ENCODE results near the gene EPHB4.
"Not testable (repeated sequence)": the region's sequence is repeated elsewhere in the genome, so short reads cannot be mapped to it uniquely, and the experiment has no call there.

The EPHB4 gene

DNA sequence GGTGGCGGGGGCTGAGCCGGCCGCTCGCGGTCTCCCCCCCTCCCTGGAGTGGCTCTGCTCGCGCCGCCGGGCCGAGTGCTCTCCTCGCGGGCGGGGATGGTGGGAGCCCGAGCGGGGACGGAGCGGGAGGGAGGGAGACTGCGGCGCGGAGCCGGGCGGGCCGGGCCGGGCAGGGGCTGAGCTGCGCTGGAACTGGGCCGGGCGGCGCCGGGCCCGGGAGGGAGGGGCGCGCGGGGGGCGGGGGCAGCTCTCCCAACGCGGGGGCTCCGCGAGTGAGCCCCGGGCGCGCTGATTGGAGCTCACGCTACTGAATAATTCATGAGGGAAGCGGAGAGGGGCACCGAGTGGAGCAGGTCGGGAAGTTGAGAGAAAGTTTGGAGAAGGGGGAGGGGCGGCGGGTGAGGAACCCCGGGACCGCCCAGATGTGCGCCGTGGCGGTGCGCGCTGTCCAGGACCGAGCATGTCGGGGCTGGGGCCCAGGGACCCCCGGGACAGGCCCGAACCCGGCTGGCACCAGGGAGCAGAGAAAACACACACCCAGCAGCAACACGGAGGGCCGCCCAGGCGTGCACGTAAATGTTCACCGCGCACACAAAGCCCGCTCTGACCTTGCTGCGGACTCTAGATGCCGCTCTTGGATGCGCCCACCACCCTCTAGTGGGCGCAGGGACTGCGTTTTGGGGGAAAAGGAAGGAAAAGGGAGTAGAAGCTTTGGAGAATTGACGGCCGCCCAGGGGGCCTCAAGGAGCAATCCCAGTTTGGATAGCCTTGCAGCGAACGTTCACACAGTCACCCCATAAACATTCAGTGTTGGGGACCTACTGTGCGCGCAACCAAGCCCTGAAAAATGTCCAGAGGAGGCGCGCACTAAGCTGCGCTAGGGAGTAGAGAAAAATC is at the start of gene EPHB4:
Gene EPHB4 (minus strand): TSS at position 194 of the 897 bp plus-strand sequence. CDS start 493 bp downstream, outside the sequence.
- DNase-seq (ENCODE audit: low read depth), result no peak

DNA sequence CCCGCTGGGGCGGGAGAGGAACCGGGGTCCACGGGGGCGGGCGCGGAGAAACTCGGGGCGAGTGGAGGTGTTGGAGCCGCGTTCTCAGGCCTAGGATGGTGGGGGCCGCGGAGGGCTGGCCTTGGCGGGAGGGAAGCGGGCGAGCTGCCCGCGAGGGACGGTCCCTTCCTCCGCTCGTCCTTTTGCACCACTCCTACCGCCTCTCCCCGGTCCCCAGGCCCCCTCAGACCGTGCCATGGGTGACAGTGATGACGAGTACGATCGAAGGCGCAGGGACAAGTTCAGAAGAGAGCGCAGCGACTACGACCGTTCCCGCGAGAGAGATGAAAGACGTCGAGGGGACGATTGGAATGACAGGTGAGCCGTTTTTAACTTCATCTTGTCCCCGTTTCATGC is 48.0 kb upstream of the EPHB4 start:
- DNase-seq (ENCODE audit: low read depth), result no peak

- DNase-seq (ENCODE audit: low read depth), result peak; percentile 97
Measured at GRCh38 chr7:100874577-100875355, 47.4 kb upstream of the EPHB4 start, which contains the start of gene SRRT. Gene SRRT, plus strand, starts transcription at chr7:100875103. Its CDS starts 488 bp downstream, at chr7:100875591.

DNA sequence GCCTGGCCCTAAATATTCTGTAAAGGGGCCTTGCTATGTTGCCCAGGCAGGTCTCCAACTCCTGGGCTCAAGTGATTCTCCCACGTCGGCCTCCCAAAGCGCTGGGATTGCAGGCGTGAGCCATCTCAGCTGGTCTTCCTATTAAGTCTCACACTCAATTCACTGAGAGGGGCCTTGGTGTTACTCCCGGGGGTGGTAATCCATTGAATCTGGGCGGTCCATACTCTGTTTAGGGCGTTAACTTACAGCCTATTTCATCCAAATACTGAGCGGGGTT is 46.9 kb upstream of the EPHB4 start:
- no peak for DNase-seq (ENCODE audit: low read depth)

DNA sequence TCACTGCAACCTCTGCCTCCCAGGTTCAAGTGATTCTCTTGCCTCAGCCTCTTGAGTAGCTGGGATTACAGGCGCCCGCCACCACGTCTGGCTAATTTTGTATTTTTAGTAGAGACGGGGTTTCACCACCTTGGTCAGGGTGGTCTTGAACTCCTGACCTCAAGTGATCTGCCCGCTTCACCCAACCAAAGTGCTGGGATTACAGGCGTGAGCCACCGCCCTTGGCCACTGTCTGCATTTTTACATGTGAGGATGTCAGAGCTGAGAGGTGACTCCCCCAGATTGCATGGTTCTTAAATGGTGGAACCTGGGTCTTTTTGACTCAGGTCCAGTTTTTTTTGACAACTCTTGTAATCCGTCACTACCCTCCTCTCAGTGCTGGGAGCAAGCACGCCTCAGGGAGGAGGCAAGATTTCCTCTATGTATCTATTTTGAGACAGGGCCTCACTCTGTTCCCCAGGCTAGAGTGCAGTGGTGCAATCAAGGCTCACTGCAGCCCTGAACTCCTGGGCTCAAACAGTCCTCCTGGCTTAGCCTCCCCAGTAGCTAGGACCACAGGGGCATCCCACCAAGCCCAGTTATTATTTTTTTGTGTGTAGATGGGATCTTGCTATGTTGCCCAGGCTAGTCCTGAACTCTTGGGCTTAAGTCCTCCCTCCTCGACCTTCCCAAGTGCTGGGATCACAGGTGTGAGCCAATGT is 46.4 kb upstream of the EPHB4 start:
- DNase-seq (ENCODE audit: low read depth), result no peak

GRCh38 chr7:100867776-100868485 is 40.6 kb upstream of the EPHB4 start:
- DNase-seq (ENCODE audit: low read depth), result no peak

DNA sequence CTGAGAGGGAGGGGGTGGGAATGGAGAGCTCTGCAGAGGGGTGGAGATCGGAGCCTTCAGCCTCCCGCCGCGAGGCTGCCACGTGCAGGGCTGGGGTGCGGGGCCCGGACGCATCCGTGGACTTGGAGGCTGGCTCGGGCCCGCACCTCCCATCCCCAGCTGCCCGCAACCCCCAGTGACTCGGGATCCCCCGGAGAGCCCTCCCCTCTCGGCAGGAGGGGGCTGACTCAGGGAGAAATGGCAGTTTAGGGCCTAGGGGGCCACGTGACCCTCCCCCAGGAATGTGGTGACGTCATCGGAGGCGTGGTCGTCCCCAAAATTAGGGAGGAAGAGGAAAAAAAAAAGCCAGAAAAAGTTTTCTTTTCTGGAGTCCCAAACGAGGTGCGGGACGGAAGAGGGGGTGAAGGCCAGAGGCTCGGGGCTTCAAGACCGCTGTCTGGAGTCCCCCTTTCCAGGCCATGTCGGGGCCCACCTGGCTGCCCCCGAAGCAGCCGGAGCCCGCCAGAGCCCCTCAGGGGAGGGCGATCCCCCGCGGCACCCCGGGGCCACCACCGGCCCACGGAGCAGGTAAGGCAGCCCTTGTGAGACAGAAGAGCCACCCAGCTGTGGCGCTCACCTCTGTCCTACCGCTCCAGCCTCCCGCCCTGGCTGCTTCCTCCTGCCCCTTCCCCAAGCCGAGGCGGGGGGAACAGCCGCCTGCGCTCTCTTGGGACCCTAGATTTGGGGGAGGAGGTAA is 39.9 kb upstream of the EPHB4 start, which contains the start of gene TRIP6:
Gene TRIP6 (plus strand): TSS at position 348 of the 736 bp plus-strand sequence. CDS start 111 bp downstream, at position 459.
- no peak for DNase-seq (ENCODE audit: low read depth)

DNA sequence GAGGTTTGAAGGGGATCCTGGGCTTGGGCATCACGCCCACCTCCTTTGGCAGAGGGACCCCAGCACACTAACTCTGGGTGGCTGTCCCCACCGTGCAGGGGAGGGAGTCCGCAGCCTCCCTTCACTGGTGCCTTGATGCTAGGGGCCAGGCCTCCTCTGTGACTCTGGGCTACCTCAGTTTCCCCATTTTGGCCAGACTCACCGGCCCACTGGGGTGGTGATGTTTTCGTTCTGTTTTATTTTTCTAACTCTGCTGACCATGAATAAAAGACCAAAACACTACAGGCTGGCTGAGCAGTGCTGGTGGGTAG is 39.4 kb upstream of the EPHB4 start:
- DNase-seq (ENCODE audit: low read depth), result no peak

DNA sequence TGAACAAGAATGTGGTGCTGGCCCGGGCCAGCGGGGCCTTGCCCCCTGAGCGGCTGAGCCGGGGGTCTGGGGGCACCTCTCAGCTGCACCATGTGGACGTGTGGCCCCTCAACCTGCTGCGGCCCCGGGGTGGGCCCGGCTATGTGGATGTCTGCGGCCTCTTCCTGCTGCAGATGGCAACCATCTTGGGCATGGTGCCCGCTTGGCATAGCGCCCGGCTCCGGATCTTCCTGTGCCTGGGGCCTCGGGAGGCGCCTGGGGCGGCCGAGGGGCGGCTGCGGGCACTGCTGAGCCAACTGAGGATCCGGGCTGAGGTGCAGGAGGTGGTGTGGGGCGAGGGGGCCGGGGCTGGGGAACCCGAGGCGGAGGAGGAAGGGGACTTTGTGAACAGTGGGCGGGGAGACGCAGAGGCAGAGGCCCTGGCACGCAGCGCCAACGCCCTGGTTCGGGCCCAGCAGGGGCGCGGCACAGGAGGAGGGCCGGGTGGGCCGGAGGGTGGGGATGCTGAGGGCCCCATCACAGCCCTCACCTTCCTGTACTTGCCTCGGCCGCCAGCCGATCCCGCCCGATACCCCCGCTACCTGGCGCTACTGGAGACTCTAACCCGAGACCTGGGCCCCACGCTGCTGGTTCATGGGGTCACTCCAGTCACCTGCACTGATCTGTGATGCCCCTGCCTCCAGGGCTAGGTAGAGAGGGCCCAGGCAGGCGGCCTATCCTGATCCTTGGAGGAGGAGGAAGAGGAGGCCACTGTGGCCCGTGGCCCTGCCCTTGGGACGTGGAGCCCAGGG is 38.8 kb upstream of the EPHB4 start:
- no peak for DNase-seq (ENCODE audit: low read depth)

DNA sequence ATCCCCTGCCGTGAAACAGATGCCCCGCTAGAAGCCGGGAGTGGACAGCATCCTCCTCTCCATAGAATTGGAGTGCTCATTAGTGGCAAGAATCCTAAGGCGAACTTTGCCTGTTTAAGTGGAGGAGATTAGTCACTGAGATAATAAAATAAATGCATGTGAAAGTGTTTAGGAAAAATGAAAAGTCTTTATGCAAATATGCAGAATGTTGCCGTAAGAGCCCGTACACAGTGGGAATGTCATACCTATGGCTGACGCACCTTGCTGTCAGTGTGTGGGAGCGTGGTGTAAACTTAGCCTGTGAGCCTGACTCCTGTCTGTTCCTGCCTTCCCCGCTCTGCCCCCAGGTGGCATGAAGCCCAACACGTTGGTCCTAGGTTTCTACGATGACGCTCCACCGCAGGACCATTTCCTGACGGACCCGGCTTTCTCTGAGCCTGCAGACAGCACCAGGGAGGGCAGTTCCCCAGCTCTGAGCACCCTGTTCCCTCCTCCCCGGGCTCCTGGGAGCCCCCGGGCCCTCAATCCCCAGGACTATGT is 38.1 kb upstream of the EPHB4 start:
- DNase-seq (ENCODE audit: low read depth), result no peak

GRCh38 chr7:100864263-100864845 is 37.0 kb upstream of the EPHB4 start:
- DNase-seq (ENCODE audit: low read depth), result no peak

GRCh38 chr7:100863406-100863950 is 36.2 kb upstream of the EPHB4 start:
- DNase-seq (ENCODE audit: low read depth), result no peak

DNA sequence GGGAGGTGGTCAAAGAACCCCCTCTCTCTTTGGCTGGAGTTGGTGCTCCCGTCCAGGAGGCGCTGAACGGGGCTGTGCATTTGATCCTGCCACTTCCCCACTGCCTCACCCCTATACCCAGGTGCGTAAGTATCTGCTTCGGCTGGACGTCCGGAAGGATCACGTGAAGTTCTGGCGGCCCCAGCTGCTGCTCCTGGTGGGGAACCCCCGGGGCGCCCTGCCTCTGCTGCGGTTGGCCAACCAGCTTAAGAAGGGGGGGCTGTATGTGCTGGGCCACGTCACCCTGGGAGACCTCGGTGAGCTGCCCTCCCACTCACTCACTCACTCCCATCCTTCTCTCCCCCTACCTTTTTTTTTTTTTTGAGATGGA is 34.3 kb upstream of the EPHB4 start:
- DNase-seq (ENCODE audit: low read depth), result no peak

DNA sequence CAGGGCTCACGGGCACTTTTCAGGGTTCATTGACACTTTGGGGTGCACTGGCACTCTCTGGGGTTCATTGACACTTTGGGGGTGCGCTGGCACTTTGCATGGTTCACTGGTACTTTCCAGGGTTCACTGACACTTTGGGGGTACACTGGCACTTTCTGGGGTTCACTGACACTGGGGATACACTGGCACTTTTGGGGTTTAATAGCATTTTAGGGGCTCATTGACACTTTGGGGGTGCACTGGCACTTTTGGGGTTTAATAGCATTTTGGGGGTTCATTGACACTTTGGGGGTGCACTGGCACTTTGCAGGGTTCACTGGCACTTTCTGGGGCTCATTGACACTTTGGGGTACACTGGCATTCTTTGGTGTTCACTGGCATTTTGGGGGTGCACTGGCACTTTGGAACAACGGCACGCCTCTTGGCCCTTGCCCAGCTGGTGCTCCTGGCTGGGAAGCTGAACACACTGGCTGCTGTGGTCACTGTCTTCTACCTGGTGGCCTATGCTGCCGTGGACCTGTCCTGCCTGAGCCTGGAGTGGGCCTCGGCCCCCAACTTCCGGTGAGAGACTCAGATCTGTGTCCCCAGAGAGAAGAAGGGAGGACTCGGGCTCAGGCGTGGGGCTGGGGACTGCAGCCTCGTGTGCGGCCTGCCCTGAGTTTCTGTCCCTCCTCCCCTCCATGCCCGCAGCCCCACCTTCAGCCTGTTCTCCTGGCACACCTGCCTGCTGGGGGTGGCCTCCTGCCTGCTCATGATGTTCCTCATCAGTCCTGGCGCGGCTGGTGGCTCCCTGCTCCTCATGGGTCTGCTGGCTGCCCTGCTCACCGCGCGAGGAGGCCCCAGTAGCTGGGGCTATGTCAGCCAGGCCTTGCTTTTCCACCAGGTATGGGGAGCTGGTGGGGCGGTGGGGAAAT is 33.6 kb upstream of the EPHB4 start:
- no peak for DNase-seq (ENCODE audit: low read depth)

DNA sequence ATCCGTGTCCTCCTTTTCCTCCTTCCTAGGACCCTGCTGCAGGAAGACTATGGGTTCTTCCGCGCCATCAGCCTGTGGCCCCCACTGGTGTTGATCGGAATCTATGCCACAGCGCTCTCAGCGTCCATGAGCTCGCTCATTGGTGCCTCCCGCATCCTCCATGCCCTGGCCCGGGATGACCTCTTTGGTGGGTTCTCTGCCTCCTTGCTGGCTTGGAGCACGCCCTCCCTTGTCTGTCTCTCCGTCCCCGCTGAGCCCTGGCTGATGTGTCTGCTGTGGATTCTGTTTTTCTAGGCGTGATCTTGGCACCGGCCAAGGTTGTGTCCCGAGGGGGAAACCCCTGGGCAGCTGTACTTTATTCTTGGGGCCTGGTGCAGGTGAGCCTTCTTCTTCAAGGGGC is 32.5 kb upstream of the EPHB4 start:
- no peak for DNase-seq (ENCODE audit: low read depth)

- DNase-seq (ENCODE audit: low read depth), result no peak
Measured at GRCh38 chr7:100856871-100857282, 29.6 kb upstream of the EPHB4 start.

DNA sequence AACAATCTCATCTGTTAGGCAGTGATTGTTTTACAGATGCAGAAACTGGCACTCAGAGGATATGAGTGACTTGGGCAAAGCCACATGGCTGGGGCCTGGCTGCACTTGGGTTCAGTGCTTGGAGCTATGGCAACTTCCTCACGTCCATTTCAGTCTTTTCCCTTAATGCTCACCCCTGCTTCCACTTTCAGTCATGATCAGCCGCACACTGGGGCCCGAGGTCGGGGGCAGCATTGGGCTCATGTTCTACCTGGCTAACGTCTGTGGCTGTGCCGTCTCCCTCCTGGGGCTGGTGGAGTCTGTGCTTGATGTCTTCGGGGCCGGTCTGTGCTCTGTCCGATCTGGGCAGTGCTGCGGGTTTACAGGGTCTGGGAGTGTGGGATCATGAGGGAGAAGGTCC is 28.2 kb upstream of the EPHB4 start:
- DNase-seq (ENCODE audit: low read depth), result no peak

GRCh38 chr7:100854899-100855298 is 27.6 kb upstream of the EPHB4 start:
- DNase-seq (ENCODE audit: low read depth), result not testable (repeated sequence)

Measured in stimulated activated CD8-positive, alpha-beta memory T cell treated with anti-CD3 and anti-CD28 coated beads, Interleukin-12 subunit alpha, Interleukin-12 subunit beta, amount 100 ng/mL, for 1 hour (primary cell).